Esophagus squamous epithelium (tissue), 4 donors: ENCODE results near the gene FOXL2NB.

Source experiments
- CTCF ChIP-seq, 6 experiments: fragments of 450-650 bp in 4 of 6; fragments of 200-600 bp in 2 of 6; sonication (generic) in 2 of 6; IDR thresholded peaks; one replicate each; pipeline ENCODE4 v1.5.1; 2016 to 2019; ENCODE audit warnings: antibody characterized with exemption in 6 of 6, mild to moderate bottlenecking in 4 of 6, moderate library complexity in 4 of 6
- POLR2A ChIP-seq, 4 donors: fragments of 450-650 bp; IDR thresholded peaks; one replicate each; pipeline ENCODE4 v1.6.1; 2017; ENCODE audit warnings: antibody characterized with exemption in 4 of 4, mild to moderate bottlenecking in 4 of 4, moderate library complexity in 3 of 4

GRCh38 chr3:138950701-138951100 is 3.7 kb downstream of the FOXL2NB start:
- TF ChIP-seq CTCF (IDR thresholded peaks at IDR 0.05): no peak
- no peak for TF ChIP-seq POLR2A (IDR thresholded peaks at IDR 0.05)
